MV-4-11 (cell line): ENCODE measurements around the gene EMID1.

Source experiments
- DNase-seq: peaks from one replicate; lab custom pipeline; 2025; lab: John Stamatoyannopoulos, UW

Gene EMID1

GRCh38 chr22:29205594-29206371, at the start of gene EMID1:
EMID1 (plus strand) TSS chr22:29205896; CDS start chr22:29206039, 143 bp downstream.
- DNase-seq = no peak

DNA sequence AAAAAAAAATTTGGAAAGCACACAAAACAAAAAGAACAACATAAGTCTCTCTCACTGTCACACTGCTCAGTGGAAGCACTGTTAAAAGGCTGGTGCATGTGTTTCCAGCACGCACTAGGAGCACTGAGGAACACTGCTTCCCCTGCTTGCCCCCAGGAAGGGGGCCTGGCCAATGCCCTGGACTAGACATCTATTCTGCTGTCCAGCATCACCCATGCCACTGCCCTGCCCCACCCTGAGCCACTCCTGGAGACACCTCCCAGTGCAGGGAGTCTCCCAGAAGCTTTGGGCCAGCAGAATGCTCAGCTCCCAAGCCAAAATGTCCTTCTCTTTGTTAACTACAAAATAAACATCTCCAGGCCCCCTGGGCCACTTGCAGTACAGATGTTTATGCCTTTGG, 49.7 kb upstream of the EMID1 start:
- DNase-seq = no peak

- DNase-seq = no peak
Observed at GRCh38 chr22:29156507-29156906, 49.2 kb upstream of the EMID1 start.

DNA sequence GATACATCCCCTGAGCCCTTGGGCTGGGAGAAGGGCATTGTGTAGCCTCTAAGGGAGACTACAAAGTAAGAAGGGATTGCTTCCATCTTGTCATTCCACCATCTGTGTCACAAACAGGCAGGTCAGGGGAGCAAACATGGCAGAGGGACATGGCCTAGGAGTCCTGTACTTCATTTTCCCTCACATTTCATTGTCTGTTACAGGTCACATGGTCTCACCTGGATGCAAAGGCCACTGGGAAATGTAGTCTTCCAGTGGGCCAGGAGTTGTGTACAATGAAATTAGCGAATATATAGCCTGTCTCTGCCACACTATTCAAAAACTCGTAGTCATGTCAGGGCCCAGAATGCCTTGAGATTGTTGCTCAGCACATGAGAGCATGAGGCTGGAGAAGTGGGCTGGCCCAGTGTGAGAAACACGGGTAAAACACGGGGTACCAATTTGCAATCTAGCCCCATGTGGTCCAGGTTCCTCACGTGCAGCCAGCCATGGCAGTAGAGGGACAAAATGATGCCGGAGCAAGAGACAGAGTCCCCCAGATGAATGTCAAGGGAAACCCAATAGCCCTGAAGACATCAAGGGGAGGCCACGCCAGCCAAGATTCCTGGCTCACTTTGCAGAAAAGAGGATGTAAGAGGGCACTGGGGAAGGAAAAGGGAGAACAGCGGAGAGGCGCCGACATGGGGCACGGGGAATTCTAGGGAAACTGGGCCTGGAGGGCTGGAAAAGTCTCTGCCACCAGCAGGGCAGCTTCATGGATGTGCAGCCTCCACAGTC, 47.7 kb upstream of the EMID1 start:
- no peak for DNase-seq

GRCh38 chr22:29158546-29158945, 47.1 kb upstream of the EMID1 start:
- peak; percentile 33 for DNase-seq

DNA sequence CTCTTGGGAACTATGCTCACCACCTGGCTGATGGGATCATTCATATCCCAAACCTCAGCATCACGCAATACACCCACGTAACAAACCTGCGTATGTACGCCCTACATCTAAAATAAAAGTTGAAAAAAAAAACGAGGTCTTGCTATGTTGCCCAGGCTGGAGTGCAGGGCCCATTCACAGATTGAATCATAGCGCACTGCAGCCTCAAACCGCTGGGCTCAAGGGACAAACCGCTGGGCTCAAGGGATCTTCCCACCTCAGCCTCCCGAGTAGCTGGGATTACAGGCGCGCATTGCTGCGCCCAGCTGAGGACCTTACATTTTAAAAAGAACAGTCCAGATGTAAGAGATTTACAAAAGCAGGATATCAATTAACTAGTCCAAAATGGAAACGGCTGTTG, 41.9 kb upstream of the EMID1 start:
- no peak for DNase-seq

DNA sequence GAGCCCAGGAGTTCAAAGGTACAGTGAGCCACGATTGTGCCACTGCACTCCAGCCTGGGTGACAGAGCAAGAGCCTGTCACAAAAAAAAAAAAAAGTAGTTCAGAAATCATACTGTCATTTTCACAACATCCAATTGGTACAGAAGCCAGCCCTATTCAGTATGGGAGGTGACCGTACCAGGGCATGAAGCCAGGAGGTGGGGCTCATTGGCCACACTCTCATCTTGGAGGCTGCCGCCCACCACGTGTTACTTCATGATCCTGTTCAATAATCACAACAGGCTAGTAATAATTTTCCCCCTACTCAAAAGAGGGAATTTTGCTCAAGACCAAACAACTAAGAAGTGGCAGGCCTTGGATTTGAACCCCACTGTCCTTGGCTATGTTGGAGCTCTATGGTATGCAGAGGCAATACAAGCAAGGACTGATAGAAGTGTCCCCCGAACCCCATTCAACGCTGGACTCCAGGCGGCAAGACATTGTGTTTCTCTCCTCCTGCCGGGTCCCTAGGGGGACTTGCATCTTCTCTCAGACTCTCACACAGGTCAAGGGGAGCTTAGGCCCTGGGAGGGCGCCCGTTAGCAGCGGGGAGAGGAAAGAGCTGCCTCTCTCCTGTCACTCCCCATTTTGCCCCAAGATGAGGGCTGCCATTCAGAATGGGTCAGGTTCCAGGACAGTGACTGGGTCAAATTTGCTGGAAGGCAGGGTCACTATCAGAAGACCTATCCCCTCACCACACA, 40.2 kb upstream of the EMID1 start:
- no peak for DNase-seq

DNA sequence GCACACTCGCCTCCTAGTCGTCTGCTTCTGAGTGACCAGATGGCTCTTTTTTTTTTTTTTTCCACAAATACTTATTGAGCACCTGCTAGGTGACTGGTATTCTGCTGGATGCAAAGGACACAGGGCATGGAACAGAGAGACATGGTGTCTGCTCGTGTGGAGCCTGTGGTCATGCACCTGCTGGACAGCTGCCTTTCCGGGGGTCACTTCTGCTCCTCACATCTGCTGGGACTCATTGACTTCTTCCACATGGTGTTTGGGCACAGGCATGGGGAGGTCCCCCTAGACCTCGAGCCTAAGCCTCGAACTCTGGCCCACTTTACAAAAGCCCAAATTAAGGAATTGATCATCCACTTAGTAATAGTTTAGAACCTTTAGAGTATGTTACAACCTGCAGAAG, 39.5 kb upstream of the EMID1 start:
- peak; percentile 39 for DNase-seq

- DNase-seq = peak; percentile 99
Observed at GRCh38 chr22:29167032-29167911, 38.4 kb upstream of the EMID1 start.

- DNase-seq = no peak
Observed at GRCh38 chr22:29171721-29172120, 34.0 kb upstream of the EMID1 start.

DNA sequence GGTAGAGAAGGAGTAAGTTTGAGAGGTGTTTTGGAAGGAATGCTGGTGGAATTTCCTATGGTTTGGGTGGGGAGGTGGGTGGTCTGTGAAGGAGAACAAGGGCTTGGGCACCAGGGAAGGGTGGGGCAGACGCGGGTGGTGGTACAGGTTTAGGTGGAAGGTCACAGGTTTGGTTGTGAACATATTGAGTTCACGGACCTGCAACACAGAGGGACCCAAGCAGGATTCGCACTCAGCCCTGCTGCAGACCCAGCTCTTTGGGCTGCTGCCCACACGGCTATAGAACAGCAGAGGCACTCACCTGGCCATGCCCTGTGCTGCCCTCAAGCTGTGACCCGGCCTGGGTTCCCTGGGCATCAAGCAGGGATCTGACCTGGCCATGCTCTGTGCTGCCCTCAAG, 33.5 kb upstream of the EMID1 start:
- DNase-seq = no peak

GRCh38 chr22:29175312-29175835, 30.3 kb upstream of the EMID1 start:
- DNase-seq = no peak

DNA sequence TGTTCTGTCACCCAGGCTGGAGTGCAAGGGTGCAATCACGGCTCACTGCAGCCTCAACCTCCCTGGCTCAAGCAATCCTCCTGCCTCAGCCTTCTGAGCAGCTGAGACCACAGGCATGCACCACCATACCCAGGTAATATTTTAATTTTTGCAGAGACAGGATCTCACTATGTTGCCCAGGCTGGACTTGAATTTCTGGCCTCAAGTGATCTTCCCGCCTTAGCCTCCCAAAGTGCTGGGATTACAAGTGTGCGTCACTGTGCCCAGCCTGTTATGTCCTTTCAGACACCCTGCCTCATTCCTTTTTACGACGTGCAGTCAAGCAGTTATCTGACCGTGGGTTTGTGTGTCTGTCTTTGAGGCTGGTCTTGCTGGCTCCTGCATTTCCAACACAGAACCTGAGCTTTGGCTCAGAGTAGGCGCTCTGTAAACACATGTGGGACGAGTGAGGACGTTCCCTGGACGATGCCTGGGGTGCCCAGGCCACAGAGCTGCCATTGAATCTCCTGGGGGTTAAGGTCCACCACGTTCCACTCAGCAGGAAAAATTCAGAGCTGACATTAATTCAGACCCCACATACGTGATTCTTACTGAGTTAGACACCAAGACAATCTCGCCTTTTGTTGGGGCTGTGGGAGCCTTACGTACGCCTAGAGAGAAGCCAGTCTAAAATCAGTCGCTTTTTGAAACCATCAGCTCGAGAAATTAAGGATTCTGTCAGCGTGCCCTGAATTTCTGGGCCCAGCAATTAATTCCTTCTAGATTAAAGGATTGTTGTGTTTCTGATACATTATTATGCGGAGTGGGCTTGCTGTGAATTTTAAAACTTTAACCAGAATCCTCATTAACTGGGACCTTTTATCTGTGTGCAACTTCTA, 21.5 kb upstream of the EMID1 start:
- no peak for DNase-seq

GRCh38 chr22:29184849-29185490, 20.7 kb upstream of the EMID1 start:
- no peak for DNase-seq

GRCh38 chr22:29186302-29186701, 19.4 kb upstream of the EMID1 start:
- no peak for DNase-seq

GRCh38 chr22:29187831-29188230, 17.9 kb upstream of the EMID1 start:
- no peak for DNase-seq

- DNase-seq = no peak
Observed at GRCh38 chr22:29190051-29190450, 15.6 kb upstream of the EMID1 start.

GRCh38 chr22:29190918-29191317, 14.8 kb upstream of the EMID1 start:
- no peak for DNase-seq

DNA sequence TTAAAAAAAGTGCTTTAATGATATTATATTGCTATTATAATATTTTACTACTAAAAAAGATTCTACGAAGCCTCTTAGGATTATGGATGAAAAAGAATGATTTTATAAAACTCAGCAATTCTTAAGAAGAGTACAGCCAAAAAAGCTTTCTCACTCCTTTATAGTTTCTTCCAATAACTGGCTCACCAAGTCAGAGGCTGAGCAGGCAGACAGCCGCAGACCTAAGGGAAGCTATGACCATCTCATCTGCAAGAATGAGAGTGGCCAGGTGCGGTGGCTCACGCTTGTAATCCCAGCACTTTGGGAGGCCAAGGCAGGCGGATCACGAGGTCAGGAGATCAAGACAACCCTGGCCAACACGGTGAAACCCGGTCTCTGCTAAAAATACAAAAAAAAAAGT, 12.7 kb upstream of the EMID1 start:
- no peak for DNase-seq

- DNase-seq = no peak
Observed at GRCh38 chr22:29194184-29194583, 11.5 kb upstream of the EMID1 start.
